Smooth muscle cell (in vitro differentiated cells): ENCODE data around the gene RFX2. TPM values are rescaled to one million over a fixed set of nuclear protein-coding genes. Genes with fewer than 3 reads are reported as not detected.

Experiments
- DNase-seq: peaks from one replicate; lab custom pipeline; 2025; ENCODE audit not compliant: unreplicated experiment; lab: John Stamatoyannopoulos, UW
- H2AFZ ChIP-seq: fragments of 200-600 bp; sonication (generic); 2 replicates; pipeline ENCODE4 v1.6.0; 2016; ENCODE audit warnings: antibody characterized with exemption, low read depth, mild to moderate bottlenecking
- H3F3A ChIP-seq: fragments of 200-600 bp; sonication (generic); 2 replicates; pipeline ENCODE4 v1.6.0; 2017; ENCODE audit warnings: antibody characterized with exemption, low read depth
- H3K27ac ChIP-seq: fragments of 200-600 bp; sonication (generic); 2 replicates; pipeline ENCODE4 v1.5.1; 2016; ENCODE audit warnings: low read depth, mild to moderate bottlenecking
- H3K27me3 ChIP-seq: fragments of 200-600 bp; sonication (generic); 2 replicates; pipeline ENCODE4 v1.6.1; 2016; ENCODE audit warnings: low read depth, mild to moderate bottlenecking
- H3K36me3 ChIP-seq: fragments of 200-600 bp; sonication (generic); 2 replicates; pipeline ENCODE4 v1.5.1; 2016; ENCODE audit warnings: low read depth
- H3K4me1 ChIP-seq: fragments of 200-600 bp; sonication (generic); 2 replicates; pipeline ENCODE4 v1.5.1; 2016; ENCODE audit warnings: low read depth
- H3K4me2 ChIP-seq: fragments of 200-600 bp; sonication (generic); 2 replicates; pipeline ENCODE4 v1.6.0; 2016; ENCODE audit warnings: mild to moderate bottlenecking
- H3K4me3 ChIP-seq: fragments of 200-600 bp; sonication (generic); 2 replicates; pipeline ENCODE4 v1.5.1; 2016; ENCODE audit warnings: mild to moderate bottlenecking
- H3K79me2 ChIP-seq: fragments of 200-600 bp; sonication (generic); 2 replicates; pipeline ENCODE4 v1.6.0; 2016; ENCODE audit warnings: low read depth, mild to moderate bottlenecking
- H3K9ac ChIP-seq: fragments of 200-600 bp; sonication (generic); 2 replicates; pipeline ENCODE4 v1.6.0; 2016; ENCODE audit warnings: low read depth
- H3K9me3 ChIP-seq: fragments of 200-600 bp; sonication (generic); replicated peaks from 2 replicates; pipeline ENCODE4 v1.5.1; 2016; ENCODE audit warnings: low read depth
- H4K20me1 ChIP-seq: fragments of 200-600 bp; sonication (generic); 2 replicates; pipeline ENCODE4 v1.6.0; 2016; ENCODE audit warnings: low read depth
- WGBS: methylation state at CpG from one replicate; pipeline ENCODE4 v1.1.7; 2016; ENCODE audit warnings: low lambda C conversion rate; 5-methylcytosine and 5-hydroxymethylcytosine counted together
- polyA plus RNA-seq: library from polyadenylated mRNA; unstranded; fragments of >200 nt; fragmentation: Nextera tagmentation; extraction: Ambion mirVana; gene quantifications from 2 replicates; pipeline ENCODE4 v1.2.1, GENCODE V29; 2016
- total RNA-seq: library from RNA; depleted of rRNA; stranded (reverse); fragments of >200 nt; gene quantifications from 2 replicates; pipeline ENCODE4 v1.2.3, GENCODE V29; 2014
- TF ChIP-seq, protein P1 (sequence below): fragments of 200-600 bp; sonication (generic); IDR thresholded peaks from 2 replicates; pipeline ENCODE4 v1.5.1; 2017; ENCODE audit warnings: borderline replicate concordance, mild to moderate bottlenecking, antibody characterized with exemption; ENCODE audit not compliant: insufficient read depth, poor library complexity, severe bottlenecking

The RFX2 gene
- total and polyA plus RNA-seq, 2 experiments from 2014 or later: 4.7 to 7.5 TPM

DNA sequence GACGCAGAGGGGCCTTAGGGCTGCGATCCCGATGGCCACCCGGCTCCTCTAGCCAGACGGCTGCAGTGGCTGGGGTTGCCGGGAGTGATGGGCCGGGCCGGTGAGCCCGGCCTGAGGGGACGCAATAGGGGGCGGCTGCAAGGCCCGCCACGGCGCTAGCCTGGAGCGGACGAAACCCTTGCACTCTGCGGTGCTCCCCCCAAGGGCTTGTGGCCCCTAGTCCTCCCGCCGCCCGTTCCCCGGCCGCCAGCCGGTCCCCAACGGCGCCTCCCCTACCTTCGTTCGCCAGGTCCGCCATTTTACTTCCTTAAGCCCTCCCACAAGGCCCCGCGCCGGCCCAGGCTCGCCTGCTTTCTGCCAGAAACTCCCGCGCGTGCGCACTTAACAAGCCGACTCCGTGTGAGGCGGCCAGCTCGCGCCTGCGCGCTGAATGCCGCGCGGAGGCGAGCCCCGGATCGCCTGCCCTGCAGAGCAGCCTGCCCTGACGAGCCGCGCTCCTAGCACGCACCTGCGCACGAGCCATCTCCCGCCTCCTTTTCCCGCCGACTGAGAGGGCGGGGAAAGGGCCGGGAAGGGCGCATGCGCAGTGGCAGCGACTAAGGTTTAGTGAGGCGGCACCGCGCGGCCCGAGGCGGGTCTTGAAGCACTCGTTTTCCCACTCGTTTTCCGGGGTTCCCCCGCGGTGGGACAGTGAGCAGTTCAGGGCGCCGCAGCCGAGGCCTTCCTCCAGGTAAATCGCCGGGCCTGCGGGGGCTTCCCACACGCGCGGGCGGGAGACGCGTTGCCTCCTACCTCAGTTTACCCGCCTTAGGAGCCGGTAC is 132.3 kb downstream of the RFX2 start, which contains the start of gene RANBP3:
RANBP3 (minus strand) TSS at position 356 of the 821 bp plus-strand sequence; CDS start at position 298, 58 bp downstream.
- H3K4me3 ChIP-seq: peak within 1 kb of the TSS; percentile 95
- peaks cover 42% of the 10 kb centered on the region for H4K20me1 ChIP-seq
- H3K4me2 ChIP-seq: peak within 1 kb of the TSS; percentile 89
- peaks cover 6% of the 10 kb centered on the region for H3K4me1 ChIP-seq
- peak; percentile 93 for DNase-seq
- H3K9me3 ChIP-seq: no peaks in the 10 kb centered on the region
- TF ChIP-seq, protein P1, sequence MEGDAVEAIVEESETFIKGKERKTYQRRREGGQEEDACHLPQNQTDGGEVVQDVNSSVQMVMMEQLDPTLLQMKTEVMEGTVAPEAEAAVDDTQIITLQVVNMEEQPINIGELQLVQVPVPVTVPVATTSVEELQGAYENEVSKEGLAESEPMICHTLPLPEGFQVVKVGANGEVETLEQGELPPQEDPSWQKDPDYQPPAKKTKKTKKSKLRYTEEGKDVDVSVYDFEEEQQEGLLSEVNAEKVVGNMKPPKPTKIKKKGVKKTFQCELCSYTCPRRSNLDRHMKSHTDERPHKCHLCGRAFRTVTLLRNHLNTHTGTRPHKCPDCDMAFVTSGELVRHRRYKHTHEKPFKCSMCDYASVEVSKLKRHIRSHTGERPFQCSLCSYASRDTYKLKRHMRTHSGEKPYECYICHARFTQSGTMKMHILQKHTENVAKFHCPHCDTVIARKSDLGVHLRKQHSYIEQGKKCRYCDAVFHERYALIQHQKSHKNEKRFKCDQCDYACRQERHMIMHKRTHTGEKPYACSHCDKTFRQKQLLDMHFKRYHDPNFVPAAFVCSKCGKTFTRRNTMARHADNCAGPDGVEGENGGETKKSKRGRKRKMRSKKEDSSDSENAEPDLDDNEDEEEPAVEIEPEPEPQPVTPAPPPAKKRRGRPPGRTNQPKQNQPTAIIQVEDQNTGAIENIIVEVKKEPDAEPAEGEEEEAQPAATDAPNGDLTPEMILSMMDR: no peak
- no peaks in the 10 kb centered on the region for H3F3A ChIP-seq
- H2AFZ ChIP-seq: peak within 1 kb of the TSS; percentile 83
- peak within 1 kb of the TSS; percentile 83 for H3K27ac ChIP-seq
- H3K9ac ChIP-seq: peak within 1 kb of the TSS; percentile 94
- no peaks in the 10 kb centered on the region for H3K36me3 ChIP-seq
- no peaks in the 10 kb centered on the region for H3K27me3 ChIP-seq
- 3% methylated on average over 77 of the region's 88 CpGs for WGBS
- peaks cover 60% of the 10 kb centered on the region for H3K79me2 ChIP-seq

GRCh38 chr19:5977222-5977784 is 133.0 kb downstream of the RFX2 start:
- Histone ChIP-seq H3K9ac (peak overlapping the region; percentile 94), H3K27ac (peak overlapping the region; percentile 83), H3K9me3 (no peaks in the 10 kb centered on the region), H3K4me3 (peak overlapping the region; percentile 95), H3F3A (no peaks in the 10 kb centered on the region), H3K27me3 (no peaks in the 10 kb centered on the region), H3K4me1 (peaks cover 6% of the 10 kb centered on the region), H4K20me1 (peaks cover 48% of the 10 kb centered on the region), H3K4me2 (peak overlapping the region; percentile 89), H3K79me2 (peaks cover 67% of the 10 kb centered on the region), H3K36me3 (no peaks in the 10 kb centered on the region), H2AFZ (peak overlapping the region; percentile 76)
- TF ChIP-seq, protein P1: no peak
- 4% methylated on average over 16 of the region's 43 CpGs for WGBS
- DNase-seq: no peak

GRCh38 chr19:5976768-5977167 is 133.5 kb downstream of the RFX2 start:
- no peaks in the 10 kb centered on the region for H3K9me3 ChIP-seq
- H3K4me3 ChIP-seq: peak overlapping the region; percentile 95
- H3F3A ChIP-seq: no peaks in the 10 kb centered on the region
- H3K79me2 ChIP-seq: peaks cover 72% of the 10 kb centered on the region
- no peak for DNase-seq
- H3K9ac ChIP-seq: peak overlapping the region; percentile 94
- TF ChIP-seq, protein P1: no peak
- no peak overlapping the region for H2AFZ ChIP-seq
- H3K27ac ChIP-seq: no peak overlapping the region
- H3K27me3 ChIP-seq: no peaks in the 10 kb centered on the region
- H4K20me1 ChIP-seq: peaks cover 54% of the 10 kb centered on the region
- 66% methylated on average over 8 of the region's 8 CpGs for WGBS
- H3K4me2 ChIP-seq: peak overlapping the region; percentile 89
- no peaks in the 10 kb centered on the region for H3K36me3 ChIP-seq
- peaks cover 6% of the 10 kb centered on the region for H3K4me1 ChIP-seq
